Lower leg skin (tissue), 3 donors: Measurements from ENCODE around the gene ARHGAP4.

Source experiments
- POLR2A ChIP-seq, 2 donors: fragments of 450-650 bp; IDR thresholded peaks; one replicate each; pipeline ENCODE4 v1.6.1; 2016 to 2017; ENCODE audit warnings: antibody characterized with exemption in 2 of 2, mild to moderate bottlenecking in 1 of 2, moderate library complexity in 1 of 2
- TF ChIP-seq, protein P1 (sequence below), 3 donors: fragments of 450-650 bp; IDR thresholded peaks; one replicate each; pipeline ENCODE4 v1.5.1; 2016; ENCODE audit warnings: antibody characterized with exemption in 3 of 3, mild to moderate bottlenecking in 3 of 3, moderate library complexity in 2 of 3

DNA sequence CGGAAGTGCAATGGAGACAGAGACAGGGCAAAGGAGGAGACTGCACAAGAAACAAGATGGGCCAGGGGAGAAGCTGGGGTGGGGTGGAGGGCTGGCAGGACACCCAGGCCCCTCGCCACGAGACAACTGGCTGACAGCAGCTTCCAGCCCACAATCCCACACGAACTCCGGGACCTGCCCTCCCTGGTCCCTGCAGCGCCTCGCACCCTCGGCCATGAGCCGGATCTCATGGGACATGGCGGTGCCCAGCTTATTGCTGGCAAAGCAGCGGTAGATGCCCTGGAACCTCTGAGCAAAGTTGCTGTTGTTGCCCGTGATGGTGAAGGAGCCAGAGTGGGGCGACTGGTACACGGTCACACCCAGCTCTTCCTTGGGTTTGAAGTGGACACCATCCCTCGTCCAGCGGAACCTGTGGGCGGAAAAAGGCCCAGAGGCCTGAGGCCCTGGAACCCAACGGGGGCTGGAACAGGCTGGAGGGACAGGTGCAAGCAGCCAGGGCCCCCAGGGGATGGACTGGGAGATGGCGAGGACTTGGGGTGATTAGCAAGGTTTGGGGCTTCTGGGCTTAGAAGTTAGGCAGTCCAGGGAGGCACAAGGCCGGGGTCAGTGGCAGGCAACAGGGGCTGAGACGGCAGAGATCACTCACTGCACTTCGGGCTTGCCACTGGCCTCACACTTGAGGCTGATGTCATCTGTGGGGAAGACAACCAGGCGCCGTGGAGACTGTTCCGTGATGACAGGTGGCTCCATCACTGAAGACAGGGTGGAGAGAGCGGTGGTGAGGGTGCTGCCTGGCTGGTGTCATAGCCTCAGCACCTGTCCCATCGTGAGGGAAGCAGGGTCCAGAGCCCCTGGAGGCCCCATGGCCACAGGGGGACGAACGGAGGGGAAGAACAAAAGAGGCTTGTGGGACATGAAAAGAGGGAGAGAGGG is 53.9 kb downstream of the ARHGAP4 start:
- no peak for TF ChIP-seq POLR2A (IDR thresholded peaks at IDR 0.05)
- TF ChIP-seq, protein P1, sequence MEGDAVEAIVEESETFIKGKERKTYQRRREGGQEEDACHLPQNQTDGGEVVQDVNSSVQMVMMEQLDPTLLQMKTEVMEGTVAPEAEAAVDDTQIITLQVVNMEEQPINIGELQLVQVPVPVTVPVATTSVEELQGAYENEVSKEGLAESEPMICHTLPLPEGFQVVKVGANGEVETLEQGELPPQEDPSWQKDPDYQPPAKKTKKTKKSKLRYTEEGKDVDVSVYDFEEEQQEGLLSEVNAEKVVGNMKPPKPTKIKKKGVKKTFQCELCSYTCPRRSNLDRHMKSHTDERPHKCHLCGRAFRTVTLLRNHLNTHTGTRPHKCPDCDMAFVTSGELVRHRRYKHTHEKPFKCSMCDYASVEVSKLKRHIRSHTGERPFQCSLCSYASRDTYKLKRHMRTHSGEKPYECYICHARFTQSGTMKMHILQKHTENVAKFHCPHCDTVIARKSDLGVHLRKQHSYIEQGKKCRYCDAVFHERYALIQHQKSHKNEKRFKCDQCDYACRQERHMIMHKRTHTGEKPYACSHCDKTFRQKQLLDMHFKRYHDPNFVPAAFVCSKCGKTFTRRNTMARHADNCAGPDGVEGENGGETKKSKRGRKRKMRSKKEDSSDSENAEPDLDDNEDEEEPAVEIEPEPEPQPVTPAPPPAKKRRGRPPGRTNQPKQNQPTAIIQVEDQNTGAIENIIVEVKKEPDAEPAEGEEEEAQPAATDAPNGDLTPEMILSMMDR (IDR thresholded peaks at IDR 0.05): no peak
